ENCODE data around the gene RBMS3. TPM values are rescaled to one million over a fixed set of nuclear protein-coding genes. Genes with fewer than 3 reads are reported as not detected.

Gene RBMS3
- total RNA-seq, 2 experiments from 2014 or later = 0.25 to 0.27 TPM

DNA sequence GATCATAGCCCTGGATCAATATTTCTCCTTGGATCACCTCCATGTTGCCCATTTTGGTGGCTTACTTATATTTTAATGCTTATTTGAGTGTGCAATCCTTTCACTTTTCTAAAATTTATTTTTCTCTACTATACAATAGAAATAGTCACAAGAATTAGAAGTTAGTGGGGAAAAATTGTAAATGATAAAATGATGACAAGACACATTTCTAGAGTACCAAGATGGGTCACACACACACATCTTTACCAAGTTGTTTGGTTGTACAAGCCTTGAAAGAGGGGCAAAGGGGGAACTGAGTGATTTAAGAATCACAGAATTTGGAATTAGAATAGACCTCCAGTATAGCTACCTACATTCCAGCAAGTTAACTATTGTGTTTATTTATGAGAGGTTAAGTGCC, 545.8 kb downstream of the RBMS3 start:
- DNase-seq = no peak
- POLR2A ChIA-PET = no interaction called here

DNA sequence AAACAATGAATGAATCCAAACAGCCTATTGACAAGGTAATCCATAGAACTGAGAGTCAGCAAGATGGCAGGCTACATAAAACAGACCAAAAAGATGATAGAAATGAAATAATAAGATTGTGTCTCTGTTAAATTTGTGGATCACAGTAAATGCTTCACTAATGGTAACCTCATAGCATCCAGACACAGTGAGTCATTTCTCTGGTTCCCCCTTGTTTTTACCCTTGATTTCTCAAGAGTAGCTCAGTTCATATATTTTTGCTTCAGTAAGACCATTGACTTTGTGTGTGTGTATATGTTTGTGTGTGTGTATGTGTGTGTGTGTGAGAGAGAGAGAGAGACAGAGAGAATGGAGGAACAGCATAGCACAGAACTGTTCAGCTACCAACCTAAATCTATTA, 546.9 kb downstream of the RBMS3 start:
- H3K27ac Mint-ChIP-seq = no peak overlapping the region
- CTCF ChIA-PET = no interaction called here
- peaks cover 2% of the 10 kb centered on the region for H3K9me3 Mint-ChIP-seq
- no peak overlapping the region for H3K4me3 Mint-ChIP-seq
- H3K27me3 Mint-ChIP-seq = no peaks in the 10 kb centered on the region
- no peaks in the 10 kb centered on the region for H3K36me3 Mint-ChIP-seq (ENCODE audit: low read depth)
- POLR2A ChIA-PET = no interaction called here
- no peak for DNase-seq
- no peaks in the 10 kb centered on the region for H3K4me1 Mint-ChIP-seq

More for the DNA sequence above, 545.8 kb downstream of the RBMS3 start:
- H3K36me3 Mint-ChIP-seq (ENCODE audit: low read depth) = no peaks in the 10 kb centered on the region
- CTCF ChIA-PET = no interaction called here
- no peak overlapping the region for H3K27ac Mint-ChIP-seq
- peaks cover 2% of the 10 kb centered on the region for H3K9me3 Mint-ChIP-seq
- H3K4me3 Mint-ChIP-seq = no peak overlapping the region
- no peaks in the 10 kb centered on the region for H3K4me1 Mint-ChIP-seq
- H3K27me3 Mint-ChIP-seq = no peaks in the 10 kb centered on the region

DNA sequence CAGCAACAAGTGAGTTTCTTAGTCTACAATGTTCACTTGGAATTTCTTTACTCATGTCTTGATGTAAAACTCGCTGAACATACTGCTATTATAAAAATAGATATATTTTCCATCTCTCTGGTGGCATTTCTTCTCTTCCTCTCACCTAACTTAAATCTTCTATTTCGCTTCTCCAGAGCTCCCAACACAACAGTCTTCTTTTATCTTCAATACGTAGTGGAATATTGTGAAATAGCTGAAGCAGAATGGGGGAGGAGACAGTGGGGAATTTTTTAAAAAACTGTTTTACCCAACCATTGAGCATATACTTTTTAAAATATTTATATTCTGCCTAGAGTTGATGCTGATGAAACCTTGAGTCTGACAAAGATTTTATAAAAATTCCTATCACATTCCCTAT, 548.5 kb downstream of the RBMS3 start:
- H3K9me3 Mint-ChIP-seq = peaks cover 2% of the 10 kb centered on the region
- CTCF ChIA-PET = no interaction called here
- H3K4me1 Mint-ChIP-seq = no peaks in the 10 kb centered on the region

GRCh38 chr3:29850641-29851040, 569.8 kb downstream of the RBMS3 start:
- no peaks in the 10 kb centered on the region for H3K9me3 Mint-ChIP-seq
- CTCF ChIA-PET = no interaction called here
- no peaks in the 10 kb centered on the region for H3K27me3 Mint-ChIP-seq
- no peak overlapping the region for H3K27ac Mint-ChIP-seq
- DNase-seq = no peak
- no peak overlapping the region for H3K4me3 Mint-ChIP-seq
- no peaks in the 10 kb centered on the region for H3K36me3 Mint-ChIP-seq (ENCODE audit: low read depth)
- no peaks in the 10 kb centered on the region for H3K4me1 Mint-ChIP-seq
- POLR2A ChIA-PET = no interaction called here

More for the DNA sequence above, 548.5 kb downstream of the RBMS3 start:
- Mint-ChIP-seq H3K4me3 (no peak overlapping the region), H3K27me3 (no peaks in the 10 kb centered on the region), H3K36me3 (ENCODE audit: low read depth) (no peaks in the 10 kb centered on the region), H3K27ac (no peak overlapping the region)
- POLR2A ChIA-PET = no interaction called here
- no peak for DNase-seq

DNA sequence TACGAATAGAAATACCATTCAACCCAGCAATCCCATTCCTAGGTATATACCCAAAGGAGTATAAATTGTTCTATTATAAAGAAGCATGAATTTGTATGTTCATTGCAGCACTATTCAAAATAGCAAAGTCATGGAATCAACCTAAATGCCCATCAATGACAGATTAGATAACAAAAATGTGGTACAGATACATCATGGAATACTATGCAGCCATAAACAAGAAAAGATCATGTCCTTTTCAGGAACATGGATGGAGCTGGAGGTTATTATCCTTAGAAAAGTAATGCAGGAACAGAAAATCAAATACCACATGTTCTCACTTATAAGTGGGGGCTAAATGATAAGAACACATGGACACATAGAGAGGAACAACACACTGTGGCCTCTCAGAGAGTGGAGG, 571.9 kb downstream of the RBMS3 start:
- Mint-ChIP-seq H3K4me1 (no peaks in the 10 kb centered on the region), H3K27ac (no peak overlapping the region), H3K9me3 (no peaks in the 10 kb centered on the region), H3K36me3 (ENCODE audit: low read depth) (no peaks in the 10 kb centered on the region), H3K27me3 (no peaks in the 10 kb centered on the region), H3K4me3 (no peak overlapping the region)
- ChIA-PET CTCF (interaction anchor here (0.5 kb wide), 1 partner anchor 1660 kb away, joined by 3 read pairs; no protein-coding TSS in a partner anchor), POLR2A (no interaction called here)
- DNase-seq = no peak

DNA sequence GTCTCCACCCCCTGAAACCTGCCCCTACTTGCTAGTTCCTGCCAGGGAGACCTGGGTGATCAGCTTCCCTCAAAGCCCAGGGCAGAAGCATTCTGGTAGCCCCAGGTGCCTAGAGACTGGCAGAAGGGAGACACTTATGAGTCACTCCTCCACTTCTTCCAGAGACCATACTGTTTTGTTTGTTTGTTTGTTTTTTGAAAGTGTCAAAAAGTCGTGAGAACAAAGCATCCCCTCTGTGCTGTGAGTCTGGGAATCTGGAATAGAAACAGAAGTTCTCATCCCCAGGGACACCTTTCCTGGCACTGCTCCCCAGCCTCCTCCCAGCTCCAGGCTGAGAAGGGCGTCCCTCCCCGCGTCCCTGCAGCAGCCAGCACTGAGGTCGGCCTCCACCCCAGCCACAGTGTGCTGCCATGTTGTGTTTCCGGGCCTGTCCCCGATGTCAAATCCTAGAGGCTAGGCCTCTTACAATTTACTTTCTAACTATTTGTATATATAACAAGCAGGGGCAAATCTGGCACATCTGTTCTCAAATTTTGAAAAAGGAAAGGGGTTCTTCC, 573.0 kb downstream of the RBMS3 start:
- Mint-ChIP-seq H3K27me3 (no peaks in the 10 kb centered on the region), H3K27ac (no peak overlapping the region), H3K36me3 (ENCODE audit: low read depth) (no peaks in the 10 kb centered on the region), H3K9me3 (no peaks in the 10 kb centered on the region), H3K4me3 (no peak overlapping the region), H3K4me1 (no peaks in the 10 kb centered on the region)
- ChIA-PET CTCF (no interaction called here), POLR2A (no interaction called here)
- DNase-seq = no peak

GRCh38 chr3:29854821-29855220, 574.0 kb downstream of the RBMS3 start:
- no peaks in the 10 kb centered on the region for H3K36me3 Mint-ChIP-seq (ENCODE audit: low read depth)
- H3K4me1 Mint-ChIP-seq = no peaks in the 10 kb centered on the region
- DNase-seq = no peak
- ChIA-PET CTCF (no interaction called here), POLR2A (no interaction called here)
- H3K27ac Mint-ChIP-seq = no peak overlapping the region
- H3K4me3 Mint-ChIP-seq = no peak overlapping the region
- H3K9me3 Mint-ChIP-seq = no peaks in the 10 kb centered on the region
- no peaks in the 10 kb centered on the region for H3K27me3 Mint-ChIP-seq

- no peaks in the 10 kb centered on the region for H3K4me1 Mint-ChIP-seq
- DNase-seq = no peak
- H3K27ac Mint-ChIP-seq = no peak overlapping the region
- H3K36me3 Mint-ChIP-seq (ENCODE audit: low read depth) = no peaks in the 10 kb centered on the region
- no peak overlapping the region for H3K4me3 Mint-ChIP-seq
- POLR2A ChIA-PET = no interaction called here
- H3K9me3 Mint-ChIP-seq = no peaks in the 10 kb centered on the region
- no peaks in the 10 kb centered on the region for H3K27me3 Mint-ChIP-seq
- CTCF ChIA-PET = no interaction called here
Observed at GRCh38 chr3:29859726-29860270, 578.9 kb downstream of the RBMS3 start.

- H3K4me1 Mint-ChIP-seq = no peaks in the 10 kb centered on the region
- H3K9me3 Mint-ChIP-seq = no peaks in the 10 kb centered on the region
- POLR2A ChIA-PET = no interaction called here
- H3K27me3 Mint-ChIP-seq = no peaks in the 10 kb centered on the region
- no peaks in the 10 kb centered on the region for H3K36me3 Mint-ChIP-seq (ENCODE audit: low read depth)
- CTCF ChIA-PET = interaction anchor here (0.6 kb wide), 2 partner anchors 378 to 825 kb away, joined by 3 read pairs; no protein-coding TSS in a partner anchor
- no peak overlapping the region for H3K27ac Mint-ChIP-seq
- no peak overlapping the region for H3K4me3 Mint-ChIP-seq
- no peak for DNase-seq
Observed at GRCh38 chr3:29864809-29865208, 583.9 kb downstream of the RBMS3 start.

DNA sequence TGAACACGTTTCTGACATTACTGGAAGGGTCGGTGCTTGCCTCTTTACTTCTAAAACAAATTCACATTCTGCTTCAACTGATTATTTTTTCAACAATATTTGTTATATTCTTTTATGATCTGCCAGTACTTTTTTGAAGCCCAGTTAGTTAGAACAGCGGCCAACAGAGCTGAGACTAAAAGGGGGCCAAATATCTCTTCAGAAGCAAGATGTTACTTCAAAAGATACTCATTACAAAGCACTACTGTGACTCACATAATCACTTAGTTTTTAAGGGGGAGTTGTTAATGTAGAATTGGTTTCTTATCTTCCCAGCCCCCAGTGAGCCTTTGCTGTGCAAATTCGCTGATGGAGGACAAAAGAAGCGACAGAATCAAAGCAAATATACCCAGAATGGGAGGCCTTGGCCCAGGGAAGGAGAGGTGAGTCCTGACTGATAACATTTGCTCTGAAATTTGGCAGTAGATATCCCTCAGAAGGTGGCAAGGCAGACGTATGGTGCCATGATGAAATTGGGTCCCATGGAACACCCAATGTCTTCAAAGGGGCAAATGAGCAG, 587.8 kb downstream of the RBMS3 start:
- no peaks in the 10 kb centered on the region for H3K27me3 Mint-ChIP-seq
- CTCF ChIA-PET = no interaction called here
- H3K4me3 Mint-ChIP-seq = no peak overlapping the region
- H3K36me3 Mint-ChIP-seq (ENCODE audit: low read depth) = no peaks in the 10 kb centered on the region
- no peak for DNase-seq
- H3K9me3 Mint-ChIP-seq = no peaks in the 10 kb centered on the region
- no peak overlapping the region for H3K27ac Mint-ChIP-seq
- POLR2A ChIA-PET = no interaction called here
- H3K4me1 Mint-ChIP-seq = no peaks in the 10 kb centered on the region

DNA sequence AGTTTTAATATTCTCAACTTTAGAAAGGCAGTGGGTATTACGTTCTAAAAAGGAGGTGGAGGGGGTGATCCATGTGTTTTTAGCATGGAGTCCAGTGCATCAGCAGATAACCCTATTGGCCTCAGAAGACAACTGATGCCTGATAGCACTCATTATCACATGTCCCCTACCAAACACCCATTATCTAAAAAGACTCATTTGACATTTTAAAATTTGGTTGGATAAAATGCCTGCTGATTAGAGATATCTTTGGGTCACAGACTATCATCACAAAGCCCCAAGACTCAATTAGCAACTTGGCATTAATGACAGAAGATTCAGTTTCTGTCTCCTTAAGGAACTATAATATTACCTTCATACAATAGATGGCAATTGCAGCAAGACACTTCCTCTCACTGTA, 589.3 kb downstream of the RBMS3 start:
- CTCF ChIA-PET = no interaction called here
- H3K27me3 Mint-ChIP-seq = no peaks in the 10 kb centered on the region
- H3K4me3 Mint-ChIP-seq = no peak overlapping the region
- no peak for DNase-seq
- H3K27ac Mint-ChIP-seq = no peak overlapping the region
- no peaks in the 10 kb centered on the region for H3K36me3 Mint-ChIP-seq (ENCODE audit: low read depth)
- H3K4me1 Mint-ChIP-seq = no peaks in the 10 kb centered on the region
- H3K9me3 Mint-ChIP-seq = no peaks in the 10 kb centered on the region
- POLR2A ChIA-PET = no interaction called here

- Mint-ChIP-seq H3K9me3 (no peaks in the 10 kb centered on the region), H3K27ac (no peak overlapping the region), H3K36me3 (ENCODE audit: low read depth) (no peaks in the 10 kb centered on the region), H3K4me1 (no peaks in the 10 kb centered on the region), H3K27me3 (no peaks in the 10 kb centered on the region), H3K4me3 (no peak overlapping the region)
- ChIA-PET POLR2A (no interaction called here), CTCF (no interaction called here)
- DNase-seq = no peak
Observed at GRCh38 chr3:29871087-29871486, 590.2 kb downstream of the RBMS3 start.

GRCh38 chr3:29880809-29881208, 599.9 kb downstream of the RBMS3 start:
- ChIA-PET POLR2A (no interaction called here), CTCF (no interaction called here)
- H3K4me1 Mint-ChIP-seq = no peaks in the 10 kb centered on the region
- H3K9me3 Mint-ChIP-seq = no peaks in the 10 kb centered on the region
- H3K27ac Mint-ChIP-seq = no peak overlapping the region
- no peak overlapping the region for H3K4me3 Mint-ChIP-seq
- H3K27me3 Mint-ChIP-seq = no peaks in the 10 kb centered on the region
- no peak for DNase-seq
- H3K36me3 Mint-ChIP-seq (ENCODE audit: low read depth) = no peaks in the 10 kb centered on the region

DNA sequence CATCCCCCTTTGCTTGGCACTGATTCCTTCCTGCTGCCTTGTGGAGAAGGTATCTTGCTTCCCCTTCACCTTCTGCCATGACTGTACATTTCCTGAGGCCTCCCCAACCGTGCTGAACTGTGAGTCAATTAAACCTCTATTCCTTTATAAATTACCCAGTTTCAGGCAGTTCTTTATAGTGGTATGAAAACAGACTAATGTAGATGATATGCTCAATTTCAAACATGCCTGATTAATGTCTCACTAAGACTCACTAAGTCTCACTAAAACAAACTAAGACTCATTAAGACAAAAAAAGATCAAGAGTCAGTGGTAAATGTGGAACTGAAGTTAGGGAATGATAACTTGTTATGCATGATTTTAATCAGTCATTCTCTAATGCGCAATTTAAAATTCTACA, 606.6 kb downstream of the RBMS3 start:
- no peak for DNase-seq
- POLR2A ChIA-PET = no interaction called here
- H3K4me3 Mint-ChIP-seq = no peak overlapping the region
- no peaks in the 10 kb centered on the region for H3K27me3 Mint-ChIP-seq
- no peaks in the 10 kb centered on the region for H3K4me1 Mint-ChIP-seq
- no peak overlapping the region for H3K27ac Mint-ChIP-seq
- H3K36me3 Mint-ChIP-seq (ENCODE audit: low read depth) = no peaks in the 10 kb centered on the region
- H3K9me3 Mint-ChIP-seq = no peaks in the 10 kb centered on the region
- CTCF ChIA-PET = no interaction called here
